LNCaP clone FGC (cell line): ENCODE results near the gene HHIPL1.

Experiments used
- DNase-seq: peaks from one replicate; pipeline ENCODE4 v3.0.0-alpha.2; 2011; ENCODE audit warnings: low read depth
- H3K4me3 ChIP-seq: 2 replicates; pipeline ENCODE4 v1.5.1; 2011; ENCODE audit warnings: mild to moderate bottlenecking, low read depth, low read length, control low read depth
- CTCF ChIP-seq: IDR thresholded peaks from 2 replicates; pipeline ENCODE4 v1.5.1; 2012; ENCODE audit warnings: mild to moderate bottlenecking; ENCODE audit not compliant: control insufficient read depth, insufficient read depth; ENCODE audit errors: extremely low read depth

HHIPL1 gene

DNA sequence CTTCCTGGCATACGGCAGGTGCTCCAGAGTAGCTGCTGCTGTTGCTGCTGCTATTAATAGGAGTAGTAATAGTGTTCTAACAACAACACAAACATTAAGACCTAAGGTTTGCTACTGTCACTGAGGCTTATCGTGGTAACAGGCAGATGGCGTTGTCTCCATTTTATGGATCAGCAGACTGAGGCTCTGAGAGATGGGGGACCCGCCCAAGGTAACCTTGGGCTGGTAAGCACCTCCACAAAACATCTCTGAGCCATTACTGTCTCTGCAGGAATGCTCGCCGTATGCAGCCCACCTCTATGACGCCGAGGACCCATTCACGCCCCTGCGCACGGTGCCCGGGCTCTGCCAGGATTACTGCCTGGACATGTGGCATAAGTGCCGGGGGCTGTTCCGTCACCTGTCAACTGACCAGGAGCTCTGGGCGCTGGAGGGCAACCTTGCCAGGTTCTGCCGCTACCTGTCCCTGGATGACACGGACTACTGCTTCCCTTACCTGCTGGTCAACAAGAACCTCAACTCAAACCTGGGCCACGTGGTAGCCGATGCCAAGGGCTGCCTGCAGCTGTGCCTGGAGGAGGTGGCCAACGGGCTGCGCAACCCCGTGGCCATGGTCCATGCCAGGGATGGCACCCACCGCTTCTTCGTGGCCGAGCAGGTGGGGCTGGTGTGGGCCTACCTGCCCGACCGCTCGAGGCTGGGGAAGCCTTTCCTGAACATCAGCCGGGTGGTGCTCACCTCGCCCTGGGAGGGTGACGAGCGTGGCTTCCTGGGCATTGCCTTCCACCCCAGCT, 7.2 kb downstream of the HHIPL1 start:
- DNase-seq, result no peak
- TF ChIP-seq CTCF, result no peak
- H3K4me3 ChIP-seq, result no peak overlapping the region

DNA sequence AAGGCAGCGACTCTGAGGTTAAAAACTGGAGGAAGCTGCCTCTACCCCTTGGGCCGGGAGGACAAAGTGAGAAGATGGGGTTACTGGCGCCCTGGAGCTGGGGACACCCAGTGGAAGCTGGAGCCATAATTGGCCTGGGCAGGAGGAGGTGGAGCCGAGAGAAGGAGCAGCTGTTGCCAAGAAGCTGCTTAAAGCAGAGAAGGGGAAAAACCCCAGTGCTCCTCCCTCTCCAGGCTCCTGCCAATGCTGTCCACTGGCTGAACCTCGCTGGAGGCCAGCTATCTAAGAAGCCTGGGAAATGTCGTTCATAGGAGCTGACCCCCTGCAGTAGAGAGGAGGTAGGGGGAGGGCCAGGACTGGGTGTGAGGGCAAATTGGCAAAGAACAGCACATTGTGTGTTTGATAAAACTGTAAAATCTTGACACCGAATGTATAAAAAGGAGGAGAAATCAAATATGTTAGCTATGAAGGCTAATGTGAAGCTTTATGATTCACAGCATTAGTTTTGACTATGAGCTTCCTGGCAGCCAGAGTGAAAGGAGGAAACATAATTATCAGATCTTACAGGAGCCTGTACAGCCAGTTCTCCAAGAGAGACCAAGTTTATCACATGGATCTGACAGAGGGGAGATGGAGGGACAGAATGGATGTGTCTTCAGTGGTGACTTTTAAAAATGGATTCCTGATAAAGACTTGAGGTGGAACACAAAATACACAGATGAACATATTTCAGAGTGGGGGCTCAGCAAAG, 9.5 kb downstream of the HHIPL1 start:
- H3K4me3 ChIP-seq, result no peak overlapping the region
- peak; percentile 31 for DNase-seq
- TF ChIP-seq CTCF, result no peak

DNA sequence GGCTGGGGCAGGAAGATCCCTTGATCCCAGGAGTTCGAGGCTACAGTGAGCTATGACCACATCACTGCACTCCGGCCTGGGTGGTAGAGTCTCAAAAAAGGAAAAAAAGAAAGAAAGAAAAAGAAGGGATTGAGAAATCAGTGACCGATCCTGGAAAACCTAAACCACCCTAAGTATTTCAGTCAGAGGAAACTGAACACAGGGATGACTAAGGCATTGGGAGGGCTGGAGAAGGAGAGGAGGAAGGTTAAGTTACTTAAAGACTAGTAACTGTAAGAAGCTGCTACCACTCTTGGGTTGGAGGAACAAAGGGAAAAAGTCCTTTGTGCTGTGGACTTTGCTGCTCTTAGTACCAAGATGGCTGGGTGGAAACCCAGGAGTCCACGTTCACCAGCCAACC, 10.6 kb downstream of the HHIPL1 start:
- TF ChIP-seq CTCF, result no peak
- no peak overlapping the region for H3K4me3 ChIP-seq
- no peak for DNase-seq

- DNase-seq, result no peak
- no peak for TF ChIP-seq CTCF
- H3K4me3 ChIP-seq, result no peak overlapping the region
Observed at GRCh38 chr14:99656171-99656570, 11.2 kb downstream of the HHIPL1 start.

- TF ChIP-seq CTCF, result no peak
- no peak for DNase-seq
- no peak overlapping the region for H3K4me3 ChIP-seq
Observed at GRCh38 chr14:99657645-99658155, 12.8 kb downstream of the HHIPL1 start.

DNA sequence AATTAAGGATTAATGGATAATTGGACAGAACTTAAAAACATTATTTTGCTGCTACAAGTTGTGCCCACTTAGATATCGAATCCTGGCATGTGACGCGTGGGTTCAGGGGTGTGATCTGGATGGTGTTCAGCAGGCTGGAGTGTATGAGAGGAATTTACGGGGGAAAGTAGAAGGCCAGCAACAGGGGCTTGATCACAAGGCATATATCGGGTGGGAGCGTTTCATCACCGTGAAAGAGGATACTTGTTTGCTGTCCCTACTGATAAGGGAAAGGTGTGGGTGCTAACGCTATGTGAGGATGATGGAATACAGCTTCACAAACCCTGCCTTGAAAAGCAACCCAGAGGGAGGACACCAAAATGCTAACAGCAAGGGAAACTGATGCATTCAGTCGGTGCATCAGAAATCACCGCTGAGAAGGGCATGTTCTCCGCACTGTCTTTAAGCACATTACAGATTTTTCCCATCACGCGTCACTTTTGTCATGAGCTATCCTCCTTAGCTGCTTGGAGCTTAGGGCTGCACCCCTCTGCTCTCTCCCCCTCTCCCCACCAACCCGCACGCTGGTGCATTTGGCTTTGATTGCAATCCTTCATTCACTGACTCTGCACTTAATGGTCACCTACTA, 13.4 kb downstream of the HHIPL1 start:
- H3K4me3 ChIP-seq, result no peak overlapping the region
- no peak for DNase-seq
- no peak for TF ChIP-seq CTCF
